ENCODE measurements around the gene PGD.
A peak's percentile ranks its signal among the peaks of the same experiment; 100 is the strongest.
"Not testable (repeated sequence)": the region's sequence is repeated elsewhere in the genome, so short reads cannot be mapped to it uniquely, and the experiment has no call there.

The PGD gene

GRCh38 chr1:10433790-10434189 is 34.9 kb downstream of the PGD start:
- DNase-seq (ENCODE audit: low spot score) (no peak), FAIRE-seq (no peak)

GRCh38 chr1:10434590-10434989 is 35.7 kb downstream of the PGD start:
- no peak for DNase-seq (ENCODE audit: low spot score)
- no peak for FAIRE-seq

- no peak for DNase-seq (ENCODE audit: low spot score)
- no peak for FAIRE-seq
These were observed 38.2 kb downstream of the PGD start for GRCh38 chr1:10437052-10437451.

GRCh38 chr1:10438677-10439163 is 39.9 kb downstream of the PGD start:
- DNase-seq (ENCODE audit: low spot score) (no peak), FAIRE-seq (no peak)

- DNase-seq (ENCODE audit: low spot score) (no peak), FAIRE-seq (no peak)
These were observed 41.4 kb downstream of the PGD start for GRCh38 chr1:10440305-10440704.

GRCh38 chr1:10440794-10441193 is 41.9 kb downstream of the PGD start:
- DNase-seq (ENCODE audit: low spot score) (no peak), FAIRE-seq (no peak)

- no peak for DNase-seq (ENCODE audit: low spot score)
- no peak for FAIRE-seq
These were observed 45.4 kb downstream of the PGD start for GRCh38 chr1:10444248-10444647.

- DNase-seq (ENCODE audit: low spot score) (no peak), FAIRE-seq (no peak)
These were observed 46.0 kb downstream of the PGD start for GRCh38 chr1:10444795-10445397.

- no peak for DNase-seq (ENCODE audit: low spot score)
- no peak for FAIRE-seq
These were observed 48.0 kb downstream of the PGD start for GRCh38 chr1:10446790-10447422.

GRCh38 chr1:10449751-10450150 is 50.9 kb downstream of the PGD start, which contains the start of gene CORT:
Gene CORT, plus strand, starts transcription at chr1:10450031. Its CDS starts 193 bp downstream, at chr1:10450224.
- FAIRE-seq (no peak), DNase-seq (ENCODE audit: low spot score) (no peak)

GRCh38 chr1:10450156-10450814 is 51.4 kb downstream of the PGD start:
- no peak for FAIRE-seq
- DNase-seq (ENCODE audit: low spot score): no peak

- no peak for DNase-seq (ENCODE audit: low spot score)
- FAIRE-seq: no peak
These were observed 52.0 kb downstream of the PGD start for GRCh38 chr1:10450836-10451235.

GRCh38 chr1:10451287-10451686 is 52.4 kb downstream of the PGD start:
- no peak for FAIRE-seq

GRCh38 chr1:10456048-10456447 is 57.2 kb downstream of the PGD start:
- FAIRE-seq (no peak), DNase-seq (ENCODE audit: low spot score) (no peak)

More at GRCh38 chr1:10451287-10451686, 52.4 kb downstream of the PGD start:
- no peak for DNase-seq (ENCODE audit: low spot score)

- DNase-seq (ENCODE audit: low spot score) (no peak), FAIRE-seq (no peak)
These were observed 57.8 kb downstream of the PGD start for GRCh38 chr1:10456661-10457060.

- FAIRE-seq; DNase-seq (ENCODE audit: low spot score): not testable (repeated sequence)
These were observed 58.6 kb downstream of the PGD start for GRCh38 chr1:10457462-10457861.

- FAIRE-seq: no peak
- DNase-seq (ENCODE audit: low spot score): no peak
These were observed 59.0 kb downstream of the PGD start for GRCh38 chr1:10457875-10458274.

GRCh38 chr1:10459184-10459583 is 60.3 kb downstream of the PGD start:
- DNase-seq (ENCODE audit: low spot score) (peak; percentile 86), FAIRE-seq (peak; percentile 94)

- DNase-seq (ENCODE audit: low spot score): no peak
- no peak for FAIRE-seq
These were observed 68.2 kb downstream of the PGD start for GRCh38 chr1:10467078-10467477.

GRCh38 chr1:10470043-10470442 is 71.2 kb downstream of the PGD start:
- DNase-seq (ENCODE audit: low spot score): no peak
- FAIRE-seq: no peak

Data from RCC 7860 (cell line).